HG02798 (cell line): ENCODE measurements around the gene CAPRIN1.

Experiments
- ATAC-seq: cut with Tn5 transposase; IDR thresholded peaks from one replicate; pipeline ENCODE4 v1.9.1; 2021; ENCODE audit warnings: mild to moderate bottlenecking; ENCODE audit not compliant: unreplicated experiment, poor library complexity

CAPRIN1 gene

DNA sequence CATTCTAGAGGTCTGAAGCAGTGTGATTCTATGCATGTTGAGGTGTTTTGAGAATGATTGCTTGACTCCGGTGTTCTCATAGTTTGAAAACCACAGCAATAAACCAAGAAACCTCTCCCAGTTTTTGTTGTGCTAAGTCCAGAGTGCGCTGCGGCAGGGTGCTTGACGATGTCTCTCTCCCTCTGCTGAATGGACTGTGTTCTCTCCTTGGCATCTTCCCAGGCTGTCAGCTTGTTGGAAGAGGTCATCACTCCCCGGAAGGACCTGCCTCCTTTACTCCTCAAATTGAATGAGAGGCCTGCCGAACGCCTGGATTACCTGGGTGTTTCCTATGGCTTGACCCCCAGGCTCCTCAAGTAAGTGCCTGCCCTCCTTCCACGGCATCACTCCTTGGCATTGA, 84.9 kb downstream of the CAPRIN1 start:
- no peak for ATAC-seq

- no peak for ATAC-seq
These were observed 87.8 kb downstream of the CAPRIN1 start for GRCh38 chr11:34139346-34139745.

GRCh38 chr11:34140149-34140548, 88.6 kb downstream of the CAPRIN1 start:
- no peak for ATAC-seq

GRCh38 chr11:34143048-34143447, 91.5 kb downstream of the CAPRIN1 start:
- no peak for ATAC-seq

DNA sequence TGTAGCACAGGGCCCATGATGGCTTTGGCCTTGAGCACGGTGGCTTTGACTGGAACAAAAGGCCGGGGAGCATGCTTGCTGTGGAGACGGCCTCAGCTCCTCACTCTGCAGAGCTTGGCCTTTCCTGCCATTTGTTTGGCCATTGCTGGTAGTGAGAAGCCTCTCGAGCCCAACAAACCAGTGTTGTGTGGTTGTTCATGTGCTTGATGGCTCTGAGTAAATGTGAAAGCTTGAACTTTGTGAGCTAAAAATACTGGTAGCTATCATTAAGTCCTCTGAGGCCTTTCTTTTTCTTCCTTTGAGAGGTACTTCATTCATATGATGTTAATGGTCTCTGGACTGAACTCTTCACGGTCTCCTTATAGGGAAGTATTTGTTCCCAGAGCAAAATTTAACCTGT, 93.5 kb downstream of the CAPRIN1 start:
- ATAC-seq: peak; percentile 57

- peak; percentile 63 for ATAC-seq
These were observed 94.4 kb downstream of the CAPRIN1 start for GRCh38 chr11:34145847-34146381.

DNA sequence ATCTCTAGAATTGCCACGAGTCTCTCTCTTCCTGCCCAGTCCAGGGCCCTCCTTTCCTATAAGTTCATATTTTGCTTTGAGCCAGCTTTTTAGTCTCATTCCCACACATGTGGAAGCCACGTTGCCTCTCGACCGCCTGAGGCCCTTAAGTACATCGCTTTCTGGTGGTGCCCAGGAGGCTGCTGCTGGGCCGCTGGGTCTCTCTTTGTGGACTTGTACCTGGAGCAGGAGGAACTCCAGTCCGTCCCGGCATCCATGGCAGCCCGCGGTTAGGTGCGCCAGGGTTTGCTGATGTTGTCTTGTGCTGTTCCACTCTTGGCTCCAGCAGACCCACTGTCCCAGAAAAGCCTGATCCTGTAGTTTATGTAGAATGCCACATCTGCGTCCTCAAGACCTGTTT, 94.9 kb downstream of the CAPRIN1 start:
- ATAC-seq: no peak

- no peak for ATAC-seq
These were observed 95.3 kb downstream of the CAPRIN1 start for GRCh38 chr11:34146866-34147265.

DNA sequence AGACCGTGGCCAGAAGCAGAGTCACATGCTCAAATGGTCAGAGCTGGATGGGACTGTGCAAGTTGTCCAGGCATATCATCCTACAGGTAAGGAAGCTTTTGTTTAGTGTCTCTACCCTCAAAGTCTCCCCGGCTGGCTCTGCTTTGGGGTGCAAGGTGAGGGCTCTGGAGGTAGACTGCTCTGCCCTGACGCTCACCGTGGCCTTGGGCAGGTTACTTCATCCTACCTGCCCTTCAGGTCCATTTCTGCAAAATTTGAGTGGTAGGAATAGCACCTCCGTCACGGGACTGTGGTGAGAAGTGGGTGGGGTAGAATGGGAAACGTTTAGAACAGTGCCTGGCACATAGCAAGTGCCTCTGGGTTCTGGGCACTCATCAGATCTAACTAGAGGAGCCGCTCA, 96.0 kb downstream of the CAPRIN1 start:
- no peak for ATAC-seq

- ATAC-seq: no peak
These were observed 97.1 kb downstream of the CAPRIN1 start for GRCh38 chr11:34148504-34149165.

- ATAC-seq: no peak
These were observed 97.7 kb downstream of the CAPRIN1 start for GRCh38 chr11:34149274-34149673.

GRCh38 chr11:34149786-34150185, 98.3 kb downstream of the CAPRIN1 start:
- no peak for ATAC-seq

GRCh38 chr11:34150494-34151151, 99.1 kb downstream of the CAPRIN1 start:
- ATAC-seq: no peak
